Measurements from ENCODE around the gene MS4A2. TPM values are rescaled to one million over a fixed set of nuclear protein-coding genes. Genes with fewer than 3 reads are reported as not detected.

The MS4A2 gene
- total and polyA plus RNA-seq, 2 of the 8 experiments (the other 6 are each of a cell fraction or from before 2014, with no cell fraction given) = not detected

DNA sequence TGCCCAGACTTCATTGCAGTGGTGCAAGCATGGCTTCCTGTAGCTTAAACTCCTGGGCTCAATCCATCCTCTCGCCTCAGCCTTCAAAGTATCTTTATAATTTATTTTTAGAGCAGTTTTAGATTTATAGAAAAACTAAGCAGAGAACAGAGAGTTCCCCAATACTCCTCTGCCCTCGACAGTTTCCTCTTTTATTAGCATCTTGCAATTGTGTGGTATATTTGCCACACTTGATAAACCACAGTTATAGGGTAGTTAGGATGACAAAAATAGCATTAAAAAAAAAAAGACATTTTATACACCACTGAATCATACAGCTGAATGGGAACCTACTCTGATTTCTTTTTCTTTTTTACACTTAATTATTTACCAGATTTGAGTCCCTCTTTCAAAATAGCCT is 31.2 kb downstream of the MS4A2 start:
- Histone ChIP-seq H3K4me1 (replicated peaks in 1 of 4; ENCODE audit: control insufficient read depth in 3 of 4, insufficient read depth in 4 of 4, low read length in 3 of 4) (peaks cover 1 to 14% (median 4%) of the 10 kb centered on the region in 4 experiments; a peak in 4 of 7 replicates), H3K4ac (replicated peaks; ENCODE audit: insufficient read length, low read depth, low read length) (no peak overlapping the region), H3K4me3 (ENCODE audit: extremely low read depth in 1 of 4, insufficient read depth in 2 of 4, low read depth in 3 of 4, low read length in 4 of 4) (no peak overlapping the region), H2BK15ac (ENCODE audit: low read length) (no peak overlapping the region), H2BK5ac (ENCODE audit: low read depth, low read length) (no peak overlapping the region), H3K23ac (ENCODE audit: insufficient read length) (no peak overlapping the region), H3K23me2 (ENCODE audit: low read depth, low read length) (no peaks in the 10 kb centered on the region), H2BK120ac (replicated peaks; ENCODE audit: low read depth, low read length) (no peak overlapping the region), H3K79me2 (ENCODE audit: control insufficient read depth in 1 of 2, insufficient read depth in 2 of 2, low read length in 2 of 2) (no peaks in the 10 kb centered on the region), H3K4me2 (ENCODE audit: insufficient read depth in 1 of 2, low read depth in 2 of 2, low read length in 2 of 2) (no peak overlapping the region), H3K18ac (ENCODE audit: extremely low read depth, low read length) (no peak overlapping the region), H3K27me3 (replicated peaks in 1 of 4; ENCODE audit: control insufficient read depth in 3 of 4, extremely low read depth in 1 of 4, insufficient read depth in 3 of 4, low read length in 3 of 4) (no peaks in the 10 kb centered on the region), H3K14ac (ENCODE audit: insufficient read length) (no peak overlapping the region), H4K20me1 (replicated peaks in 1 of 2; ENCODE audit: control insufficient read depth in 1 of 2, insufficient read depth in 2 of 2, low read length in 2 of 2) (no peaks in the 10 kb centered on the region), H2AK5ac (ENCODE audit: low read depth, low read length) (no peak overlapping the region), H3K9ac (replicated peaks in 1 of 4; ENCODE audit: extremely low read depth in 1 of 4, low read depth in 3 of 4, low read length in 3 of 4) (no peak overlapping the region), H3K27ac (ENCODE audit: low read depth, low read length) (no peak overlapping the region), H4K91ac (replicated peaks; ENCODE audit: insufficient read length, low read length) (no peak overlapping the region), H4K5ac (ENCODE audit: insufficient read length, low read depth, low read length) (no peak overlapping the region), H2BK20ac (ENCODE audit: low read length) (no peak overlapping the region), H3K79me1 (ENCODE audit: low read depth, low read length) (no peaks in the 10 kb centered on the region), H2AFZ (ENCODE audit: low read length) (no peak overlapping the region), H3K56ac (replicated peaks; ENCODE audit: insufficient read length, low read depth, low read length) (no peak overlapping the region), H3K36me3 (ENCODE audit: control insufficient read depth in 2 of 4, insufficient read depth in 4 of 4, low read length in 3 of 4) (no peaks in the 10 kb centered on the region), H2BK12ac (ENCODE audit: low read depth, low read length) (no peak overlapping the region), H3K9me3 (ENCODE audit: insufficient read depth in 2 of 2, low read depth in 1 of 2, low read length in 1 of 2) (no peaks in the 10 kb centered on the region), H4K8ac (ENCODE audit: extremely low read depth, insufficient read depth, low read length) (no peak overlapping the region)
- WGBS, 2 experiments (ENCODE audit: extremely low coverage in 1 of 2, insufficient coverage in 1 of 2, insufficient read length in 1 of 2, insufficient replicate concordance in 2 of 2, low coverage in 1 of 2, low lambda C conversion rate in 2 of 2, missing lambda C conversion rate in 1 of 2) = 86% methylated on average over 2 of the region's 2 CpGs; no CpG with 5 or more reads in 1 of the 2 experiments
- ChIA-PET CTCF (ENCODE audit: partially characterized antibody) (interaction anchor here (1.4 kb wide), 1 partner anchor 132 kb away, joined by 3 read pairs; no protein-coding TSS in a partner anchor), POLR2A (ENCODE audit: partially characterized antibody) (no interaction called here)
- FAIRE-seq = no peak
- no peak for DNase-seq (ENCODE audit: low read depth in 1 of 2, low spot score in 2 of 2)
- TF ChIP-seq ZNF274 (IDR thresholded peaks at IDR 0.05; ENCODE audit: borderline replicate concordance, extremely low read depth, low read length) (no peak), RFX5 (IDR thresholded peaks at IDR 0.05; ENCODE audit: borderline replicate concordance, low read depth, low read length) (no peak), CBX5 (IDR thresholded peaks at IDR 0.05; ENCODE audit: low read depth, low read length) (no peak), CHD2 (IDR thresholded peaks at IDR 0.05; ENCODE audit: low read length) (no peak), KDM5A (IDR thresholded peaks at IDR 0.05; ENCODE audit: low read length) (no peak), SP2 (IDR thresholded peaks at IDR 0.05; ENCODE audit: low read length) (no peak)

Data from H1 (cell line).